Measurements from ENCODE around the gene MLLT10.
"Not testable (repeated sequence)": the region's sequence is repeated elsewhere in the genome, so short reads cannot be mapped to it uniquely, and the experiment has no call there.

The MLLT10 gene

DNA sequence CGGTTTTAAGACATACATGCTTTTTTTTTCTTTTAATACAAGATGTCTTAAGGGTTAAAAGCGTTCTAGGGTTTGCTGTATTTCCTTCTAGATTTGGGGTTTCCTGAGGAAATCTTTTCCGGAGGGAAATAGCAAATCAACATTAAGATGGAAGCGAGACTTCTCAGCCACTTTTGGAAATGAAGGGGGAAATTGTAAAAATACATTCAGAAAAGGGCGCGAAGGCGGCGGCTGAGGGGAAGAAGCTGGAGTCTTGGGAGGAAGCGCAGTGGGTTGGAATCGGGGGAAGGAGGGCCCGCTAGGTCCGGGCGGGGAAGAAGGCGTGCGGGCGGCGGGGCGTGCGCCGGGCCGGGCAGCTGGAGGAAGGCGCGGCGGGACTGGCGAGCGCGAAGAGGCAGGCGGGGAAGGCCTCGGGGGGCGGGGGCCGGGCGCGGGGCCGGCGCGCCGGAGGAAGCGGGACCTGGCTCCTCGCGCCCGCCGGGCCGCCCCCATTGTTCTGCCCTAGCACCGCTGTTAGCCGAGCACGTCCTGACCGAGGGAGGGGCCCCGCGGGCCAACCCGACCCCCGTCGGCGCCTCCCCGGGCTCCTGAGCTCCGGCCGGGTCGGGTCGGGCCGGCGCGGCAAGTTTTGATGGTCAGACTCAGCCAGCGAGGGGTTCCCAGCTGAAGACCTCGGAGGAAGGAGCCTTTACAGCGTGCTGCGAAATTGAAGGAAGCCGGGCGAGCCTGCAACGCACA, 7.0 kb upstream of the MLLT10 start:
- DNase-seq = peak in 45 of 51 donors; percentile 34 to 89 (median 59)

GRCh38 chr10:21527598-21528235, 6.3 kb upstream of the MLLT10 start:
- peak in 1 of 51 donors; percentile 74 for DNase-seq

GRCh38 chr10:21528236-21529031, 5.6 kb upstream of the MLLT10 start:
- peak in 1 of 51 donors; percentile 66 for DNase-seq

- DNase-seq = no peak
These were observed 4.8 kb upstream of the MLLT10 start for GRCh38 chr10:21529032-21529910.

GRCh38 chr10:21530168-21530567, 3.9 kb upstream of the MLLT10 start:
- DNase-seq = no peak

- no peak for DNase-seq
These were observed 3.4 kb upstream of the MLLT10 start for GRCh38 chr10:21530641-21531040.

DNA sequence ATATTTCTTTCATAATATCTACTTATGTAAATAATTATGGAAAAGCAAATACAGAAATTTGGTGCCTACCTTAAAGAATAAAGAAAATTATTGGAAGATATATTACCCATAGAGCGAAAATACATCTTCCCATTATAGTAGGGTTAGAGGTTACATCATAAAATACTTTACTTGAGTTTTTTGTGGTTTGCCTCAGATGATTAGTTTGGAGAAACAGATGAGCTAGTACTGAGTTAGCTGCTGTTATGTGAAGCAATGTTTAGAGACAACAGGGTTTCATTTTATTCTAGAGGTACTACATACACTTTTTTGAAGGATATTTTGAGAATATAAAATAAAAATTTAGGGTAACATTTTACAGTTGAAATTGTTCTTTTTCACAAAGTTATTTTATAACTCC, 2.9 kb upstream of the MLLT10 start:
- DNase-seq = no peak

DNA sequence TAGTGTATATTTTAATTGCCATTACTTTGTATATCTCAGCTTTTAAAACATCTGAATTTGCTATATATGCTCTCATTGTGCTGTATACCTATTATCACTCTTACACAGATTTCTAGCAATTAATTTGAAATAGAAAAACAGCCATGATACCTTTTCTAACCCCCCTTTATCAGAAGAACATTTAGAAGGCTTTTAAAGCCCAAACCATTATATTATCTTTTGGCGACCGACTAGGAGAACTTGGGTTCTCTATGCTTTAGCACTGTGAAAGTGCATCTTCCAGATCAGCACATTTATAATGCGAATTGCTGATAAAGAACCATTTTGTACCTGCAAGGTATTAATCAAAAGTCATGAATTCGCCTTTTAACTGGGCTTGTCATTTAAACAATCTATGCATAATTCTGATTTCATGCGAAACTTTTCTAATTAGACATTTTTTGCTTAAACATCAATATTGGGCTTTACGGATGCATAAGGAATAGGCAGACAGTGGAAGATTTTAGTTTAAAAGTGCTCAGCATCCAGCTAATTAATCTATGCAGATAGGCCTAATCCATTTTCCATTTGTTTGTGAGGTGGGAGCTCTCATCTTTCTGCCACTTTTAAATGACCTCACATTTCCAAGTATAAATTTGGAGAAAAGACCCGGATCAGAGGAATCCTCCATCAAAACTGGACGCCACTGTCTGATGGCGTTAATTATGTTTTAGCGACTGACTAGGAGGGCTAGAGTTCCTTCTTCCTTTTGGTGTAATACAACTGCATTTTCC, 1.2 kb upstream of the MLLT10 start:
- peak in 1 of 51 donors; percentile 61 for DNase-seq

GRCh38 chr10:21534280-21534586, 201 bp downstream of the MLLT10 start:
- DNase-seq = peak in 1 of 51 donors; percentile 83

GRCh38 chr10:21534604-21535493, 817 bp downstream of the MLLT10 start:
- peak in 40 of 51 donors; percentile 17 to 84 (median 58) for DNase-seq

GRCh38 chr10:21535494-21535965, 1.5 kb downstream of the MLLT10 start:
- peak in 1 of 51 donors; percentile 54 for DNase-seq

DNA sequence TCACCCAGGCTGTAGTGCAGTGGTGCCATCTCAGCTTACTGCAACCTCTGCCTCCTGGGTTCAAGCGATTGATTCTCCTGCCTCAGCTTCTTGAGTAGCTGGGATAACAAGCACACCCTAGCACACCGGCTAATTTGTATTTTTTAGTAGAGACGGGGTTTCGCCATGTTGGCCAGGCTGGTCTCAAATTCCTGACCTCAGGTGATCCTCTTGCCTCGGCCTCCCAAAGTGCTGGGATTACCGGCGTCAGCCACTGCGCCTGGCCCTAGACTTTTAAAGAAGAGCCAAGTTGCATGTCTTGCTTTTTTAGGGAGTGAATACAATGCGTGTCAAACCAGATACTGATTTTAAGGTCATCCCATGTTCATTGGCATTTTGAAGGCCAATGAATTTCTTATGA, 1.9 kb downstream of the MLLT10 start:
- not testable (repeated sequence) for DNase-seq

DNA sequence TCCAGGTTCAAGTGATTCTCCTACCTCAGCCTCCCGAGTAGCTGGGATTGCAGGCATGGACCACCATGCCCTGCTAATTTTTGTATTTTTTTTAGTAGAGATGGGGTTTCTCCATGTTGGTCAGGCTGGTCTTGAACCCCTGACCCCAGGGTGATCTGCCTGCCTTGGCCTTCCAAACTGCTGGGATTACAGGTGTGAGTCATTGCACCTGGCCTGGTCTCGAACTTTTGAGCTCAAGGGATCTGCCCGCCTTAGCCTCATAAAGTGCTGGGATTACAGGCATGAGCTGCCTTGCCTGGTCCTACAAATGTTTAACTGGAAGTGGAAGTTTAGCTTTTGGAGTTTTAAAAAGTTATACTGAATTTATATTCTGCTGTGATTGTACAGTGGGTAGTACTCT, 2.8 kb downstream of the MLLT10 start:
- no peak for DNase-seq

DNA sequence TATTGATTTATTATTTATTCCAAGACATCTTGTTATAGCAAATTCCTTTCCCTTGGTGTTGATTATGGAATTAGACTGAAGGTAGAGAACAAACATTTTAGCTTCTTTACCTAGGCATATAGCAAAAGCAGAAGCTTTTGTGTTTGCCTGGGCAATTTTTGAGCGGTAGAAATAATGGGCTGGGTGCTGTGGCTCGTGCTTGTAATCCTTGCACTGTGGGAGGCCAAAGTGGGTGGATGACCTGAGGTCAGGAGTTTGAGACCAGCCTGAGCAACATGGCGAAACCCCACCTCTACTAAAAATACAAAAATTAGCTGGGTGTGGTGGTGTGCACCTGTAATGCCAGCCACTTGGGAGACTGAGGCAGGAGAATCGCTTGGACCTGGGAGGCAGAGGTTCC, 6.7 kb downstream of the MLLT10 start:
- DNase-seq = not testable (repeated sequence)

DNA sequence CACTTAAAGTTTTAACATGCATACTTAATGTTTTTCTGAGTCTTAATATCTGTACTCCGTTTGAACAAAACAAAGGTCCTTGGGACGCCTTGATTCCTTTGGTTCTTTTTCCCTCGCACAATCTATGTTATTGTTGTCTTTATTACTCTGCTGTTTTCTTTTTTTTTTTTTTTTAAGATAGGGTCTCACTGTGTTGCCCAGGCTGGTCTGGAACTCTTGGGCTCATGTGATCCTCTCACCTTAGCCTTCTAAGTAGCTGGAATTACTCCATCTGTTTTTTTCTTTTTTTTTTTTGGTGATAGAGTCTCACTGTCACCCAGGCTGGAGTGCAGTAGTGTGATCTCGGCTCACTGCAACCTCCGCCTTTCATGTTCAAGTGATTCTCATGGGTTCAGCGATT, 13.2 kb downstream of the MLLT10 start:
- no peak for DNase-seq

- DNase-seq = no peak
These were observed 18.6 kb downstream of the MLLT10 start for GRCh38 chr10:21552638-21553037.

DNA sequence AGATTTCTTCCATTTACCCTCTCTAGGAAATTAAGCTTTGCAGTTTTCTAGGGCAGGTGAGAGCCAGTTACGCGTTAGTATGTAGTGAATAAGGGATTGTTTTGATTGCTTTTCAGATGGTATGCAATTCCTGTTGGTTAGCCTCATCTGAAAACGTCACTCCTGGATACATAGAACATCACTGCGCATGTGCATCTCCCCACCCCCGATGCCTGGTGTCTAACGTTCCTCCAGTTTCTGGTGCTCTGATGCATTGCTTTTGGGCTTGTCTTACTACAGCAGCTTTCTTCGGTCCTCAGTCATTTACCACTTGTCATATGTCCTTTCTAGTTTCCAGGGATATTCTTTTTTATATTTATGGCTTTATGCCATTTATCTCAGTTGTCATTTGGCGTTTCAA, 22.5 kb downstream of the MLLT10 start:
- peak in 1 of 51 donors; percentile 29 for DNase-seq

DNA sequence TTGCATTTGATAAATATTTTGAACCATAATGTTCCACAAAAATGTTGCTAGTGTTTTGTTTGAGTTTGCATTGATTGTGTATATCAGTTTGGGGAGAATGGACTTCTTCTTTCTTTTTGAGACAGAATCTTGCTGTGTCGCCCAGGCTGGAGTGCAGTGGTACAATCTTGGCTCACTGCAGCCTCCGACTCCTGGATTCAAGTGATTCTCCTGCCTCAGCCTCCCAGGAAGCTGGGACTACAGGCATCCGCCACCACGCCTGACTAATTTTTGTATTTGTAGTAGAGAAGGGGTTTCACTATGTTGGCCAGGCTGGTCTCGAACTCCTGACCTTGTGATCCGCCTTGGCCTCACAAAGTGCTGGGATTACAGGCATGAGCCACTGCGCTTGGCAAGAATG, 25.0 kb downstream of the MLLT10 start:
- DNase-seq = not testable (repeated sequence)

DNA sequence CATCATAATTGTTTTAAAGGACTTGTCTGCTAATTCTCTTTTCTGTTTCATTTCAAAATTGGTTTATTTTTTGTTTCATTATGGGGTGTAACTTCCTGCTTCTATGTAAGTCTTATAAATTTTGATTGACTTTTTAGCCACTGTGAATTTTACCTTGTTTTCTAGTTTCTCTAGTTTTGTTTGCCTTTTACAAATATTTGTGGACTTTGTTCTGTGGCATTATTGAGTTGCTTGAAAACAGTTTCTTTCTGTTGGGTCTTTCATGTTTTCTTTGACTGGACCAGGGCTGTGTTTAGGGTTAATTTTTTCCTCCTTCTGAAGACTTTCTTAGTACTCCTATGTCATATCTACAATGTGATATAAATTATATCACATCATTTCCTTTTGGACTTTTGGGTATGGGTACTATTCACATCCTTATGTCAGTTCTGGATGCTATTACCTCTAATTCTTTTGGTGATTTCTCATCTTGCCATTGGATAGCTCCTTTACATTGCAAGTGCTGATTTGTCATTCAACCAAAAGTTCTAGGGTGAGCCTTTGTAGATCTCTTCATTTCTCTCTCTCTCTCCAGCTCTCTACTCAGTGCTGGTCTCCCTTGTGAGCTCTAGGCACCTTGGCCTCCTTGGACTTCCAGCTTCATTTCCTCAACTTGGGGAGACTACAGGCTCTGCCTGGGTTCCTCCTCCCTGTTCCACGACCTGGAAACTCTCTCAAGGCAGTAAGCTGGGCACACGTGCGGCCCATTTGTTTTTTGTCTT, 36.9 kb downstream of the MLLT10 start:
- no peak for DNase-seq

Data from hypothalamus (tissue), 51 donors.